ENCODE data around the gene AMACR. TPM values are rescaled to one million over a fixed set of nuclear protein-coding genes. Genes with fewer than 3 reads are reported as not detected.
"Not testable (repeated sequence)": the region's sequence is repeated elsewhere in the genome, so short reads cannot be mapped to it uniquely, and the experiment has no call there.

Gene AMACR
- polyA plus RNA-seq, 3 donors, result 81.1 to 113 (median 101) TPM

GRCh38 chr5:33975852-33976251 is 32.0 kb downstream of the AMACR start:
- DNase-seq, result peak; percentile 43

GRCh38 chr5:33973271-33973670 is 34.6 kb downstream of the AMACR start:
- no peak for DNase-seq

GRCh38 chr5:33969572-33970452 is 38.0 kb downstream of the AMACR start:
- peak; percentile 42 for DNase-seq

GRCh38 chr5:33968211-33969005 is 39.4 kb downstream of the AMACR start:
- no peak for DNase-seq

GRCh38 chr5:33966805-33967204 is 41.0 kb downstream of the AMACR start:
- DNase-seq, result no peak

- DNase-seq, result no peak
These were observed 43.6 kb downstream of the AMACR start for GRCh38 chr5:33964132-33964700.

- DNase-seq, result no peak
These were observed 49.7 kb downstream of the AMACR start for GRCh38 chr5:33958176-33958575.

GRCh38 chr5:33957577-33958150 is 50.2 kb downstream of the AMACR start:
- DNase-seq, result no peak

- DNase-seq, result not testable (repeated sequence)
These were observed 55.7 kb downstream of the AMACR start for GRCh38 chr5:33952175-33952574.

- DNase-seq, result no peak
These were observed 63.2 kb downstream of the AMACR start for GRCh38 chr5:33944543-33945132.

GRCh38 chr5:33941090-33941489 is 66.8 kb downstream of the AMACR start:
- DNase-seq, result no peak

GRCh38 chr5:33939556-33940262 is 68.1 kb downstream of the AMACR start:
- no peak for DNase-seq

- no peak for DNase-seq
These were observed 69.0 kb downstream of the AMACR start for GRCh38 chr5:33938881-33939280.

GRCh38 chr5:33938507-33938796 is 69.4 kb downstream of the AMACR start:
- DNase-seq, result no peak

GRCh38 chr5:33937707-33938506 is 69.9 kb downstream of the AMACR start:
- DNase-seq, result no peak

GRCh38 chr5:33937017-33937706 is 70.7 kb downstream of the AMACR start:
- DNase-seq, result no peak

GRCh38 chr5:33936381-33937016 is 71.4 kb downstream of the AMACR start, which contains the start of gene RXFP3:
TSS of gene RXFP3 (plus strand) at chr5:33936386. CDS start at chr5:33936741, 355 bp downstream.
- no peak for DNase-seq

Measured in renal pelvis (tissue), 4 donors.